SH-SY5Y (cell line): ENCODE results near the gene RIN1.

ENCODE experiments used
- GATA2 ChIP-seq: IDR thresholded peaks from 2 replicates; pipeline ENCODE4 v1.6.1; 2011; ENCODE audit warnings: mild to moderate bottlenecking, low read depth, low read length
- GATA3 ChIP-seq: IDR thresholded peaks from 2 replicates; pipeline ENCODE4 v1.6.1; 2011; ENCODE audit warnings: low read depth, mild to moderate bottlenecking, low read length, moderate library complexity

GRCh38 chr11:66328302-66329144 is 7.7 kb downstream of the RIN1 start:
- TF ChIP-seq GATA2 (no peak), GATA3 (no peak)
